ENCODE data around the gene IL5RA.

GRCh38 chr3:3137526-3137925 is 27.4 kb upstream of the IL5RA start:
- TF ChIP-seq TAF1 (IDR thresholded peaks at IDR 0.05; ENCODE audit: borderline replicate concordance, low read depth, low read length) (no peak), POLR2A (IDR thresholded peaks at IDR 0.05; ENCODE audit: low read depth, low read length) (no peak), POLR2AphosphoS5 (IDR thresholded peaks at IDR 0.05; ENCODE audit: low read depth, low read length) (no peak)
